Mesenchymal stem cell (in vitro differentiated cells and primary cell): ENCODE data around the gene LRRC72.

Experiments
- DNase-seq: peaks from one replicate; pipeline ENCODE4 v3.0.0-alpha.2; 2013
- H2AFZ ChIP-seq: one replicate; pipeline ENCODE4 v1.6.1; 2013; ENCODE audit warnings: low read depth, mild to moderate bottlenecking, control low read depth, inconsistent platforms, low read length, moderate library complexity
- H2AK5ac ChIP-seq: 2 replicates; pipeline ENCODE4 v1.6.1; 2013; ENCODE audit warnings: low read length, moderate library complexity, mild to moderate bottlenecking, inconsistent platforms; ENCODE audit not compliant: severe bottlenecking
- H2BK120ac ChIP-seq: one replicate; pipeline ENCODE4 v1.6.1; 2013; ENCODE audit warnings: low read depth, mild to moderate bottlenecking, inconsistent platforms, low read length, moderate library complexity
- H2BK12ac ChIP-seq, 2 experiments: one replicate each; pipeline ENCODE4 v1.6.1; 2013; ENCODE audit warnings: inconsistent platforms in 2 of 2, low read length in 2 of 2, mild to moderate bottlenecking in 2 of 2, moderate library complexity in 2 of 2, control low read depth in 1 of 2
- H2BK15ac ChIP-seq: one replicate; pipeline ENCODE4 v1.6.1; 2013; ENCODE audit warnings: mild to moderate bottlenecking, low read depth, inconsistent platforms; ENCODE audit not compliant: poor library complexity, severe bottlenecking
- H2BK5ac ChIP-seq: 2 replicates; pipeline ENCODE4 v1.6.1; 2013; ENCODE audit warnings: low read depth, mild to moderate bottlenecking, low read length, control low read depth, inconsistent platforms; ENCODE audit not compliant: poor library complexity, severe bottlenecking
- H3K14ac ChIP-seq, 2 experiments: one replicate each; pipeline ENCODE4 v1.6.1; 2013; ENCODE audit warnings: inconsistent platforms in 2 of 2, low read length in 2 of 2, control low read depth in 1 of 2, mild to moderate bottlenecking in 1 of 2, moderate library complexity in 1 of 2
- H3K18ac ChIP-seq, 2 experiments: one replicate each; pipeline ENCODE4 v1.6.1; 2013; ENCODE audit warnings: inconsistent platforms in 2 of 2, low read length in 2 of 2, control low read depth in 1 of 2, low read depth in 1 of 2, mild to moderate bottlenecking in 1 of 2
- H3K23ac ChIP-seq, 2 experiments: one replicate each; pipeline ENCODE4 v1.6.1; 2013; ENCODE audit warnings: inconsistent platforms in 2 of 2, low read length in 2 of 2, mild to moderate bottlenecking in 2 of 2, moderate library complexity in 2 of 2, control low read depth in 1 of 2
- H3K27ac ChIP-seq: 2 replicates; pipeline ENCODE4 v1.5.1; 2013; ENCODE audit warnings: mild to moderate bottlenecking, moderate library complexity, low read length, control low read depth, inconsistent platforms; ENCODE audit not compliant: poor library complexity, severe bottlenecking
- H3K27me3 ChIP-seq, 2 experiments: 2 replicates each; pipeline versions ENCODE4 v1.6.1 to v1.7.0; 2013; ENCODE audit warnings: low read length in 2 of 2, mild to moderate bottlenecking in 2 of 2, moderate library complexity in 2 of 2, control low read depth in 1 of 2, inconsistent platforms in 1 of 2; ENCODE audit not compliant: control insufficient read depth in 1 of 2, insufficient read depth in 1 of 2
- H3K36me3 ChIP-seq, 2 experiments: 2 replicates each; pipeline versions ENCODE4 v1.6.1 to v1.7.0; 2013; ENCODE audit warnings: low read length in 2 of 2, control low read depth in 1 of 2, inconsistent platforms in 1 of 2, low read depth in 1 of 2, mild to moderate bottlenecking in 1 of 2; ENCODE audit not compliant: insufficient read depth in 2 of 2, control insufficient read depth in 1 of 2
- H3K4ac ChIP-seq, 2 experiments: one replicate each; pipeline ENCODE4 v1.6.1; 2013; ENCODE audit warnings: inconsistent platforms in 2 of 2, low read length in 2 of 2, mild to moderate bottlenecking in 2 of 2, moderate library complexity in 2 of 2, control low read depth in 1 of 2, low read depth in 1 of 2
- H3K4me1 ChIP-seq: 2 replicates; pipeline ENCODE4 v1.6.1; 2013; ENCODE audit warnings: low read depth, low read length, control low read depth; ENCODE audit not compliant: control insufficient read depth, insufficient read depth
- H3K4me2 ChIP-seq: 2 replicates; pipeline ENCODE4 v1.6.1; 2013; ENCODE audit warnings: low read length, mild to moderate bottlenecking, inconsistent platforms; ENCODE audit not compliant: poor library complexity, severe bottlenecking
- H3K4me3 ChIP-seq, 2 experiments: 2 replicates each; pipeline versions ENCODE4 v1.5.1 to v1.7.0; 2013; ENCODE audit warnings: low read length in 2 of 2, mild to moderate bottlenecking in 2 of 2, control low read depth in 1 of 2, low read depth in 1 of 2; ENCODE audit not compliant: insufficient read depth in 1 of 2
- H3K79me1 ChIP-seq: replicated peaks from 2 replicates; pipeline ENCODE4 v1.6.1; 2013; ENCODE audit warnings: mild to moderate bottlenecking, control low read depth, low read length, inconsistent platforms; ENCODE audit not compliant: poor library complexity, severe bottlenecking
- H3K9ac ChIP-seq: 2 replicates; pipeline ENCODE4 v1.7.0; 2013; ENCODE audit warnings: mild to moderate bottlenecking, low read length, moderate library complexity
- H3K9me3 ChIP-seq: 2 replicates; pipeline ENCODE4 v1.7.0; 2013; ENCODE audit warnings: mild to moderate bottlenecking, low read length; ENCODE audit not compliant: control insufficient read depth
- H4K8ac ChIP-seq: one replicate; pipeline ENCODE4 v1.6.1; 2013; ENCODE audit warnings: inconsistent platforms, mild to moderate bottlenecking, low read length, moderate library complexity
- H4K91ac ChIP-seq: one replicate; pipeline ENCODE4 v1.6.1; 2013; ENCODE audit warnings: mild to moderate bottlenecking, low read length, inconsistent platforms
- WGBS: methylation state at CpG from one replicate; pipeline ENCODE4 v1.1.7; 2013; ENCODE audit warnings: mixed read lengths; 5-methylcytosine and 5-hydroxymethylcytosine counted together

LRRC72 gene

DNA sequence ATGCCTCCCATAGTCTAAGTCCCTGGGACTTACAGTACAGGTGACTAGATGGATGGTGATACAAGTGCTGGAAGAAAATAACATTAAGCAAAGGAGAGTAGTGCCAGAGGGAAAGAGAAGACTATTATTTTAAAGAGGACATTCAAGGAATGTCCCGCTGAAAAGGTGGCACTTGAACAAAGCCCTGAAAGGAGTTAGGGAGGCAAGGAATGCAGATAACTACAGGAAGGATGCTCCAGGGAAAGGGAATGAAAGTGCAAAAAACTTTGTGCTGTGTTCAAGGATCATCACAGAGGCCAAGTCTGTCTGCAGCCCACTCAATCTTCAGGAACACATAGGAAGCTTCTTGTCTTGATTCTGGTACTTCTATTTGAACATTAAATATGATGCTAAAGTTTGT, 104.0 kb downstream of the LRRC72 start:
- no peak overlapping the region for H3K4ac ChIP-seq
- H4K8ac ChIP-seq: no peak overlapping the region
- DNase-seq: no peak
- peaks cover 17% of the 10 kb centered on the region for H3K79me1 ChIP-seq
- H2BK15ac ChIP-seq: no peak overlapping the region
- 85% methylated on average over 1 of the region's 1 CpG for WGBS
- no peaks in the 10 kb centered on the region for H3K27me3 ChIP-seq
- H4K91ac ChIP-seq: no peak overlapping the region
- H2AFZ ChIP-seq: no peak overlapping the region
- no peak overlapping the region for H3K23ac ChIP-seq
- no peak overlapping the region for H2AK5ac ChIP-seq
- no peak overlapping the region for H2BK120ac ChIP-seq
- H3K9me3 ChIP-seq: no peaks in the 10 kb centered on the region
- H3K4me2 ChIP-seq: no peak overlapping the region
- no peak overlapping the region for H3K18ac ChIP-seq
- H3K27ac ChIP-seq: no peak overlapping the region
- no peaks in the 10 kb centered on the region for H3K4me1 ChIP-seq
- no peak overlapping the region for H2BK12ac ChIP-seq
- H3K9ac ChIP-seq: no peak overlapping the region
- H3K4me3 ChIP-seq: no peak overlapping the region
- no peak overlapping the region for H3K14ac ChIP-seq
- H3K36me3 ChIP-seq: peaks cover 3 to 31% of the 10 kb centered on the region in 2 experiments
- H2BK5ac ChIP-seq: no peak overlapping the region
